Lung (tissue), 12 donors: ENCODE data around the gene TAT. TPM values are rescaled to one million over a fixed set of nuclear protein-coding genes. Genes with fewer than 3 reads are reported as not detected.
"Not testable (repeated sequence)": the region's sequence is repeated elsewhere in the genome, so short reads cannot be mapped to it uniquely, and the experiment has no call there.

Source experiments
- ATAC-seq: fragments of 200-7000 bp; cut with Tn5 transposase; one replicate; pipeline ENCODE4 v1.9.1; 2020; ENCODE audit warnings: moderate number of reproducible peaks; ENCODE audit not compliant: insufficient read depth, low FRiP score
- DNase-seq, 3 donors: peaks; one replicate each; pipeline ENCODE4 v3.0.0-alpha.2; 2013 to 2017
- H3K27ac ChIP-seq, 2 donors: one replicate each; pipeline ENCODE4 v1.5.1; 2013; ENCODE audit warnings: mild to moderate bottlenecking in 2 of 2, moderate library complexity in 2 of 2, control low read depth in 1 of 2, inconsistent platforms in 1 of 2, low read depth in 1 of 2, low read length in 1 of 2
- H3K27me3 ChIP-seq, 3 donors: one replicate each; pipeline ENCODE4 v1.5.1; 2013; ENCODE audit warnings: low read length in 2 of 3; ENCODE audit not compliant: control insufficient read depth in 3 of 3, insufficient read depth in 3 of 3
- H3K36me3 ChIP-seq, 4 donors: one replicate each; pipeline ENCODE4 v1.5.1; 2013; ENCODE audit warnings: low read length in 4 of 4, mild to moderate bottlenecking in 1 of 4, moderate library complexity in 1 of 4; ENCODE audit not compliant: control insufficient read depth in 4 of 4, insufficient read depth in 4 of 4
- H3K4me1 ChIP-seq, 5 donors: one replicate each; pipeline ENCODE4 v1.5.1; 2013; ENCODE audit warnings: low read length in 5 of 5, mild to moderate bottlenecking in 2 of 5, moderate library complexity in 1 of 5; ENCODE audit not compliant: control insufficient read depth in 5 of 5, insufficient read depth in 5 of 5
- H3K4me3 ChIP-seq: one replicate; pipeline ENCODE4 v1.5.1; 2013; ENCODE audit warnings: mild to moderate bottlenecking, control low read depth, moderate library complexity
- H3K9ac ChIP-seq, 2 donors: one replicate each; pipeline ENCODE4 v1.5.1; 2013; ENCODE audit warnings: low read length in 2 of 2, control low read depth in 1 of 2; ENCODE audit not compliant: insufficient read depth in 1 of 2
- H3K9me3 ChIP-seq, 4 donors: one replicate each; pipeline ENCODE4 v1.5.1; 2013; ENCODE audit warnings: low read length in 3 of 4, mild to moderate bottlenecking in 1 of 4, moderate library complexity in 1 of 4; ENCODE audit not compliant: control insufficient read depth in 4 of 4, insufficient read depth in 3 of 4
- WGBS, 2 donors: extraction: QIAGEN DNeasy Blood & Tissue Kit; methylation state at CpG; one replicate each; pipeline ENCODE4 v1.1.7; 2013; 5-methylcytosine and 5-hydroxymethylcytosine counted together
- polyA plus RNA-seq, 2 donors: library from polyadenylated mRNA; stranded (reverse); fragments of 200-250 nt; gene quantifications; one replicate each; pipeline ENCODE4 v1.2.1, GENCODE V29; 2013
- total RNA-seq, 2 donors: library from RNA; depleted of rRNA in 1 of 2; stranded (reverse); fragments of >200 nt in 1 of 2; gene quantifications; one replicate each; pipeline ENCODE4 v1.2.1, GENCODE V29; 2014 to 2021
- TF ChIP-seq, protein P1 (sequence below): IDR thresholded peaks from 2 replicates; pipeline ENCODE4 v1.5.1; 2012; ENCODE audit warnings: mild to moderate bottlenecking; ENCODE audit errors: control extremely low read depth, extremely low read depth
- donor health status: control.
- donor health status: control.
- donor health status: Bipolar disorder and iron deficiency.
- donor health status: healthy.
- donor health status: DM: yes; HTN: yes; CAD: no.

Gene TAT
- total and polyA plus RNA-seq, 4 donors, result 0.14 to 0.74 (median 0.26) TPM; not detected in 1

DNA sequence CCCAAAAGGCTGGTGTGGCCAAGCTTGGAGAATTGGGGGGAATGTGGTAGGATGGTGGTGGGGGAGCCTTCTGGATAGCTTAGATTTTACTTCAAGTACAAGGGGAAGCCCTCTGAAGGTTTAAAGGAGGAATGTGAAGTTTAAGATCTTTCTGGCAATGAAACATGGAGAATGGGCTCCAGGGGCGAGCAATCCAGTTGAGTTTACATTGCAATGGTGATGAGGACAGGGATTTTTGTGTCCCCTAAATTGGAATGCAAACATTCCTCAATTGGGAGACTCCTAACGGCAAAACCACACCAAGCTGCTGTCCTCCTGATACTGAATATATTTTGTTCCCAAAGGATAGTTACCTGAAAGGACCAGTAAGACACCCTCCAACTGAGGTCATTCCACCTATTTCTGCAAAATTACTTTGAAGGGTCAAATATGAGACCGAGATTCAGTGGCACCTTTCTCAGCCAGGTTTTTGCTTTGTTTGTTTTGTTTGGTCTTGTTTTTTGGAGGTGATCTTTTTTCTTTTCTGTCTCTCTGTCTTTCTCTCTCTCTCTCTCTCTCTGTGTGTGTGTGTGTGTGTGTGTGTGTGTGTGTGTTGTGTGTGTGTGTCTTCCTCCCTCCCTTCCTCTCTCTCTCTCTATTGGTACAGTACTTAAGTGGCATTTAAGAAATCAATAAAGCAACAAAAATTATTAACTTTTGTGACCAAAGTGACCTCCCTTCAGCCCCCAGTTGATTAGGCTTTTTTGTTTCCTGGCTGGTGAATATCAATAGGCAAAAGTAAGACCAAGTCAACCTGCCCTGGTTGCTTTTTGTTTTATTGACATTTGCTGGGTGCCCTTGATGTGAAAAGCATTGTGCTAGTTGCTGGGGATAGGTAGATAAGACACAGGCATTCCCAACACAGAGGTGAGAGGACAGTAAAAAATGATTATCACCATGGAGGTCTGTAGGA lies 16.4 kb upstream of the TAT start:
- Histone ChIP-seq H3K36me3 (no peaks in the 10 kb centered on the region), H3K4me3 (no peak overlapping the region), H3K9me3 (no peaks in the 10 kb centered on the region), H3K4me1 (no peaks in the 10 kb centered on the region), H3K27me3 (no peaks in the 10 kb centered on the region), H3K9ac (no peak overlapping the region), H3K27ac (no peak overlapping the region)
- 81 to 87% methylated on average over 3 of the region's 3 CpGs for WGBS, 2 donors
- TF ChIP-seq, protein P1, sequence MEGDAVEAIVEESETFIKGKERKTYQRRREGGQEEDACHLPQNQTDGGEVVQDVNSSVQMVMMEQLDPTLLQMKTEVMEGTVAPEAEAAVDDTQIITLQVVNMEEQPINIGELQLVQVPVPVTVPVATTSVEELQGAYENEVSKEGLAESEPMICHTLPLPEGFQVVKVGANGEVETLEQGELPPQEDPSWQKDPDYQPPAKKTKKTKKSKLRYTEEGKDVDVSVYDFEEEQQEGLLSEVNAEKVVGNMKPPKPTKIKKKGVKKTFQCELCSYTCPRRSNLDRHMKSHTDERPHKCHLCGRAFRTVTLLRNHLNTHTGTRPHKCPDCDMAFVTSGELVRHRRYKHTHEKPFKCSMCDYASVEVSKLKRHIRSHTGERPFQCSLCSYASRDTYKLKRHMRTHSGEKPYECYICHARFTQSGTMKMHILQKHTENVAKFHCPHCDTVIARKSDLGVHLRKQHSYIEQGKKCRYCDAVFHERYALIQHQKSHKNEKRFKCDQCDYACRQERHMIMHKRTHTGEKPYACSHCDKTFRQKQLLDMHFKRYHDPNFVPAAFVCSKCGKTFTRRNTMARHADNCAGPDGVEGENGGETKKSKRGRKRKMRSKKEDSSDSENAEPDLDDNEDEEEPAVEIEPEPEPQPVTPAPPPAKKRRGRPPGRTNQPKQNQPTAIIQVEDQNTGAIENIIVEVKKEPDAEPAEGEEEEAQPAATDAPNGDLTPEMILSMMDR, result no peak
- no peak for ATAC-seq
- DNase-seq, result no peak

DNA sequence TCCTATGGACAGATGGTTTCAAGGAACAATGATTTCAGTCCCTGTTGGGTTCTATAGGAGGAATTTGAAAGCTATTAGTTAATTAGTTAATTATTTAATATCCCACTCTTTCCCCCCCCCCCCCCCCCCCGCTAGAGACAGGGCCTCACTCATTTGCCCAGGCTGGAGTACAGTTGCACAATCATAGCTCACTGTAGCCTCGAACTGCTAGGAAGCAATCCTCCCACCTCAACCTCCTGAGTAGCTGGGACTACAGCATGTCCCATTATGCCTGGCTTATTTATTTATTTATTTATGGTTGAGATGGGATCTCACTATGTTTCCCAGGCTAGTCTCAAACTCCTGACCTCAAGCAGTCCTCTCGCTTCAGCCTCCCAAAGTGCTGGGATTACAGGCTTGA lies 15.0 kb upstream of the TAT start:
- Histone ChIP-seq H3K36me3 (no peaks in the 10 kb centered on the region), H3K27ac (no peak overlapping the region), H3K27me3 (no peaks in the 10 kb centered on the region), H3K4me1 (no peaks in the 10 kb centered on the region), H3K9ac (no peak overlapping the region), H3K4me3 (no peak overlapping the region), H3K9me3 (no peaks in the 10 kb centered on the region)
- ATAC-seq (no peak), DNase-seq (no peak)
- TF ChIP-seq, protein P1, result no peak
- WGBS, 2 donors, result 80% methylated on average over 2 of the region's 3 CpGs

DNA sequence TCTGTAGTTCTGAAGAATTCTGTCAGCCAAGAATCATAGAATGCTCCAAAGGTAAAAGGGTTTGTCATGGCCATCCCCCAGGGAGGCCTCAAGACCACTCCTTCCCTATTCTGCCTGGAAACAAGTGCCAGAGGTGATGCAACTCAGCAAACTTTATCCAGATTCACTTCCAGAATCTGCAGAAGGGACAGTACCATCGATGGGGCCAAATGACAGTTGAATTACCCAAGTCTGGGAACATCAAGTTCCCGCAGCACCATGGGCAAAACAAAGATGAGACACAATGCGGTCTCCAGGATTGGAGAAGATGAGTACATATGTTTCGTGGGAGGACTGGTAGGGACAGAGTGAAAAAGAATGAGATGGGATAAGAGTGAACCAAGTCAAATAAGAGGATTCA lies 13.7 kb upstream of the TAT start:
- ATAC-seq (no peak), DNase-seq (no peak)
- H3K9me3 ChIP-seq, result no peaks in the 10 kb centered on the region
- 82 to 83% methylated on average over 4 of the region's 4 CpGs for WGBS, 2 donors
- no peaks in the 10 kb centered on the region for H3K27me3 ChIP-seq
- TF ChIP-seq, protein P1, result no peak
- no peak overlapping the region for H3K9ac ChIP-seq
- no peak overlapping the region for H3K4me3 ChIP-seq
- no peaks in the 10 kb centered on the region for H3K36me3 ChIP-seq
- no peaks in the 10 kb centered on the region for H3K4me1 ChIP-seq
- H3K27ac ChIP-seq, result no peak overlapping the region

DNA sequence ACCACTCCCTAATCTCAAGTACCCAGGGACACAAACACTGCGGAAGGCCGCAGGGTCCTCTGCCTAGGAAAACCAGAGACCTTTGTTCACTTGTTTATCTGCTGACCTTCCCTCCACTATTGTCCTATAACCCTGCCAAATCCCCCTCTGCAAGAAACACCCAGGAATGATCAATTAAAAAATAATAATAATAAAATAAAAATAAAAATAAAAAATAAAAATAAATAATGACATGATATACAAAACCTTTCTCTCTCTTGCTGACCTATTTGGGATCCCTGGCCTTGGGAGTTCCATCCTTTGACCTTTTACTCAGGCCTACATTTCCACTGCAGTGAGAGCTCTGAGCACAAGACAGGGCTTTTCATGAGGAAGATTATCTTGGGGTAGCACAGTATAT lies 13.2 kb upstream of the TAT start:
- not testable (repeated sequence) for H3K4me1 ChIP-seq, H3K9me3 ChIP-seq, H3K36me3 ChIP-seq, H3K9ac ChIP-seq, H3K27me3 ChIP-seq, DNase-seq, ATAC-seq, H3K4me3 ChIP-seq, H3K27ac ChIP-seq
- WGBS, 2 donors, result no CpG with 5 or more reads among the region's 2 CpGs

DNA sequence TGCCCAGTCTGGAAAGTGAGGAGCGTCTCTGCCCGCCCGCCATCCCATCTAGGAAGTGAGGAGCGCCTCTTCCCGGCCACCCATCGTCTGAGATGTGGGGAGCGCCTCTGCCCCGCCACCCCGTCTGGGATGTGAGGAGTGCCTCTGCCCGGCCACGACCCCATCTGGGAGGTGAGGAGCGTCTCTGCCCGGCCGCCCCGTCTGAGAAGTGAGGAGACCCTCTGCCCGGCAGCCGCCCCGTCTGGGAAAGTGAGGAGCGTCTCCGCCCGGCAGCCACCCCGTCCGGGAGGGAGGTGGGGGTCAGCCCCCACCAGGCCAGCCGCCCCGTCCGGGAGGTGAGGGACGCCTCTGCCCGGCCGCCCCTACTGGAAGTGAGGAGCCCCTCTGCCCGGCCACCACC lies 12.4 kb upstream of the TAT start:
- WGBS, 2 donors, result 94 to 97% methylated on average over 24 to 30 of the region's 30 CpGs
- H3K27ac ChIP-seq, ATAC-seq, H3K27me3 ChIP-seq, H3K4me1 ChIP-seq, H3K4me3 ChIP-seq, H3K9ac ChIP-seq, DNase-seq, H3K36me3 ChIP-seq, H3K9me3 ChIP-seq: not testable (repeated sequence)
